KBM-7 (cell line): Measurements from ENCODE around the gene EFNB3.

Source experiments
- DNase-seq: peaks from one replicate; pipeline ENCODE4 v3.0.0-alpha.2; 2015
- in situ Hi-C: fragments of 300-500 bp; cut with MboI; formaldehyde crosslinking; loops from 2 replicates; pipeline ENCODE4 v1.14.3; 2020; ENCODE audit warnings: low sequenced_read_pairs, low pct_unique_long_range_greater_than_20kb, mixed read lengths

EFNB3 gene

GRCh38 chr17:7697828-7698588 is 7.0 kb upstream of the EFNB3 start:
- DNase-seq, result no peak
- in situ Hi-C loops, result no loop called here

GRCh38 chr17:7700510-7700909 is 4.5 kb upstream of the EFNB3 start:
- in situ Hi-C loops, result no loop called here
- DNase-seq, result no peak

GRCh38 chr17:7701681-7702080 is 3.3 kb upstream of the EFNB3 start:
- in situ Hi-C loops, result no loop called here
- DNase-seq, result no peak

- in situ Hi-C loops, result no loop called here
Observed at GRCh38 chr17:7702776-7703175, 2.2 kb upstream of the EFNB3 start.

GRCh38 chr17:7703584-7704479 is 1.2 kb upstream of the EFNB3 start:
- no peak for DNase-seq
- in situ Hi-C loops, result no loop called here

More at GRCh38 chr17:7702776-7703175, 2.2 kb upstream of the EFNB3 start:
- no peak for DNase-seq

GRCh38 chr17:7705269-7706255 is 560 bp downstream of the EFNB3 start:
- in situ Hi-C loops, result no loop called here
- DNase-seq, result no peak

- no peak for DNase-seq
Observed at GRCh38 chr17:7706631-7707354, 1.8 kb downstream of the EFNB3 start.

GRCh38 chr17:7707446-7707845 is 2.4 kb downstream of the EFNB3 start:
- in situ Hi-C loops, result no loop called here
- no peak for DNase-seq

More at GRCh38 chr17:7706631-7707354, 1.8 kb downstream of the EFNB3 start:
- in situ Hi-C loops, result no loop called here

GRCh38 chr17:7707858-7708750 is 3.1 kb downstream of the EFNB3 start:
- no peak for DNase-seq
- in situ Hi-C loops, result no loop called here

- in situ Hi-C loops, result no loop called here
Observed at GRCh38 chr17:7709031-7709430, 4.0 kb downstream of the EFNB3 start.

GRCh38 chr17:7710301-7710700 is 5.3 kb downstream of the EFNB3 start:
- DNase-seq, result no peak
- in situ Hi-C loops, result no loop called here

More at GRCh38 chr17:7709031-7709430, 4.0 kb downstream of the EFNB3 start:
- DNase-seq, result no peak

- in situ Hi-C loops, result no loop called here
- no peak for DNase-seq
Observed at GRCh38 chr17:7711051-7711755, 6.2 kb downstream of the EFNB3 start.

- in situ Hi-C loops, result no loop called here
- no peak for DNase-seq
Observed at GRCh38 chr17:7712111-7712771, 7.2 kb downstream of the EFNB3 start.

- DNase-seq, result peak; percentile 57
- in situ Hi-C loops, result no loop called here
Observed at GRCh38 chr17:7713782-7714181, 8.8 kb downstream of the EFNB3 start.

GRCh38 chr17:7714721-7715594 is 10.0 kb downstream of the EFNB3 start:
- in situ Hi-C loops, result no loop called here
- no peak for DNase-seq
